HEK293 (cell line): ENCODE measurements around the gene FASTK.
A peak's percentile ranks its signal among the peaks of the same experiment; 100 is the strongest.

Source experiments
- HOXA7 ChIP-seq: sonication (generic); formaldehyde crosslinking; IDR thresholded peaks from 2 replicates; pipeline ENCODE4 v1.8.1; 2022; ENCODE audit warnings: missing genetic modification reagents, borderline replicate concordance
- HOXD13 ChIP-seq: sonication (generic); formaldehyde crosslinking; IDR thresholded peaks from 2 replicates; pipeline ENCODE4 v1.8.0; 2022; ENCODE audit warnings: missing genetic modification reagents, borderline replicate concordance
- KLF1 ChIP-seq: fragments of 450-650 bp; formaldehyde crosslinking; IDR thresholded peaks from 2 replicates; pipeline ENCODE4 v1.5.1; 2016; ENCODE audit warnings: missing biosample characterization, missing genetic modification characterization
- KLF16 ChIP-seq: fragments of 450-650 bp; formaldehyde crosslinking; IDR thresholded peaks from 2 replicates; pipeline ENCODE4 v1.5.1; 2017; ENCODE audit warnings: missing biosample characterization, missing genetic modification characterization
- SCRT2 ChIP-seq: fragments of 450-650 bp; formaldehyde crosslinking; IDR thresholded peaks from 2 replicates; pipeline ENCODE4 v1.5.1; 2016; ENCODE audit warnings: missing biosample characterization, missing genetic modification characterization
- WT1 ChIP-seq: fragments of 450-650 bp; formaldehyde crosslinking; IDR thresholded peaks from 2 replicates; pipeline ENCODE4 v1.5.1; 2016; ENCODE audit warnings: missing biosample characterization, missing genetic modification characterization
- ZFP41 ChIP-seq: fragments of 450-650 bp; formaldehyde crosslinking; IDR thresholded peaks from 2 replicates; pipeline ENCODE4 v1.5.1; 2016; ENCODE audit warnings: missing biosample characterization, missing genetic modification characterization, borderline replicate concordance
- ZNF112 ChIP-seq: fragments of 450-650 bp; formaldehyde crosslinking; IDR thresholded peaks from 2 replicates; pipeline ENCODE4 v1.5.0; 2017; ENCODE audit warnings: missing biosample characterization, missing genetic modification characterization
- ZNF121 ChIP-seq: fragments of 450-650 bp; formaldehyde crosslinking; IDR thresholded peaks from 2 replicates; pipeline ENCODE4 v1.5.1; 2016; ENCODE audit warnings: missing biosample characterization, missing genetic modification characterization
- ZNF133 ChIP-seq: fragments of 450-650 bp; formaldehyde crosslinking; IDR thresholded peaks from 2 replicates; pipeline ENCODE4 v1.5.1; 2016; ENCODE audit warnings: missing biosample characterization, missing genetic modification characterization
- ZNF146 ChIP-seq: fragments of 450-650 bp; formaldehyde crosslinking; IDR thresholded peaks from 2 replicates; pipeline ENCODE4 v1.5.1; 2016; ENCODE audit warnings: missing biosample characterization, missing genetic modification characterization
- ZNF24 ChIP-seq: fragments of 450-650 bp; formaldehyde crosslinking; IDR thresholded peaks from 2 replicates; pipeline ENCODE4 v1.5.1; 2016; ENCODE audit warnings: missing biosample characterization, missing genetic modification characterization
- ZNF433 ChIP-seq: fragments of 450-650 bp; formaldehyde crosslinking; IDR thresholded peaks from 2 replicates; pipeline ENCODE4 v1.5.1; 2016; ENCODE audit warnings: missing biosample characterization, missing genetic modification characterization, low read depth
- ZNF48 ChIP-seq: fragments of 450-650 bp; formaldehyde crosslinking; IDR thresholded peaks from 2 replicates; pipeline ENCODE4 v1.5.1; 2016; ENCODE audit warnings: missing biosample characterization, missing genetic modification characterization
- ZNF501 ChIP-seq: fragments of 450-650 bp; formaldehyde crosslinking; IDR thresholded peaks from 2 replicates; pipeline ENCODE4 v1.5.1; 2016; ENCODE audit warnings: missing biosample characterization, missing genetic modification characterization
- ZNF549 ChIP-seq: fragments of 450-650 bp; IDR thresholded peaks from 2 replicates; pipeline ENCODE4 v1.5.1; 2018; ENCODE audit warnings: missing biosample characterization, missing genetic modification characterization, mild to moderate bottlenecking, inconsistent platforms, moderate library complexity
- ZNF701 ChIP-seq: fragments of 450-650 bp; formaldehyde crosslinking; IDR thresholded peaks from 2 replicates; pipeline ENCODE4 v1.5.1; 2016; ENCODE audit warnings: missing biosample characterization, missing genetic modification characterization
- ZNF768 ChIP-seq: fragments of 450-650 bp; formaldehyde crosslinking; IDR thresholded peaks from 2 replicates; pipeline ENCODE4 v1.5.1; 2018; ENCODE audit warnings: missing biosample characterization, mild to moderate bottlenecking, missing genetic modification characterization
- ZNF785 ChIP-seq: fragments of 450-650 bp; formaldehyde crosslinking; IDR thresholded peaks from 2 replicates; pipeline ENCODE4 v1.5.1; 2016; ENCODE audit warnings: missing biosample characterization, missing genetic modification characterization
- ZNF830 ChIP-seq: fragments of 450-650 bp; IDR thresholded peaks from 2 replicates; pipeline ENCODE4 v1.5.0; 2018; ENCODE audit warnings: missing biosample characterization, missing genetic modification characterization, low read depth, mild to moderate bottlenecking, moderate library complexity
- ZNF837 ChIP-seq: fragments of 450-650 bp; formaldehyde crosslinking; IDR thresholded peaks from 2 replicates; pipeline ENCODE4 v1.5.1; 2016; ENCODE audit warnings: missing biosample characterization, missing genetic modification characterization
- ZSCAN16 ChIP-seq: fragments of 450-650 bp; formaldehyde crosslinking; IDR thresholded peaks from 2 replicates; pipeline ENCODE4 v1.5.1; 2016; ENCODE audit warnings: missing biosample characterization, missing genetic modification characterization
- ZSCAN23 ChIP-seq: fragments of 450-650 bp; formaldehyde crosslinking; IDR thresholded peaks from 2 replicates; pipeline ENCODE4 v1.5.1; 2016; ENCODE audit warnings: missing biosample characterization, missing genetic modification characterization
- ZSCAN30 ChIP-seq: fragments of 450-650 bp; IDR thresholded peaks from 2 replicates; pipeline ENCODE4 v1.5.1; 2018; ENCODE audit warnings: missing biosample characterization, mild to moderate bottlenecking, missing genetic modification characterization, moderate library complexity
- TF ChIP-seq, protein P1 (sequence below): fragments of 450-650 bp; formaldehyde crosslinking; conservative IDR thresholded peaks from 2 replicates; pipeline ENCODE4 v1.5.1; 2016; ENCODE audit warnings: low read depth, missing biosample characterization, missing genetic modification characterization
- TF ChIP-seq, protein P2 (sequence below): fragments of 450-650 bp; formaldehyde crosslinking; IDR thresholded peaks from 2 replicates; pipeline ENCODE4 v1.5.1; 2016; ENCODE audit warnings: missing biosample characterization, missing genetic modification characterization
- TF ChIP-seq, protein P3 (sequence below): fragments of 450-650 bp; formaldehyde crosslinking; IDR thresholded peaks from 2 replicates; pipeline ENCODE4 v1.5.1; 2016; ENCODE audit warnings: missing biosample characterization, missing genetic modification characterization, borderline replicate concordance
- TF ChIP-seq, protein P4 (sequence below): fragments of 450-650 bp; formaldehyde crosslinking; IDR thresholded peaks from 2 replicates; pipeline ENCODE4 v1.5.1; 2016; ENCODE audit warnings: missing biosample characterization, missing genetic modification characterization
- TF ChIP-seq, protein P5 (sequence below): fragments of 450-650 bp; formaldehyde crosslinking; IDR thresholded peaks from 2 replicates; pipeline ENCODE4 v1.5.1; 2016; ENCODE audit warnings: missing biosample characterization, missing genetic modification characterization, borderline replicate concordance

FASTK gene

DNA sequence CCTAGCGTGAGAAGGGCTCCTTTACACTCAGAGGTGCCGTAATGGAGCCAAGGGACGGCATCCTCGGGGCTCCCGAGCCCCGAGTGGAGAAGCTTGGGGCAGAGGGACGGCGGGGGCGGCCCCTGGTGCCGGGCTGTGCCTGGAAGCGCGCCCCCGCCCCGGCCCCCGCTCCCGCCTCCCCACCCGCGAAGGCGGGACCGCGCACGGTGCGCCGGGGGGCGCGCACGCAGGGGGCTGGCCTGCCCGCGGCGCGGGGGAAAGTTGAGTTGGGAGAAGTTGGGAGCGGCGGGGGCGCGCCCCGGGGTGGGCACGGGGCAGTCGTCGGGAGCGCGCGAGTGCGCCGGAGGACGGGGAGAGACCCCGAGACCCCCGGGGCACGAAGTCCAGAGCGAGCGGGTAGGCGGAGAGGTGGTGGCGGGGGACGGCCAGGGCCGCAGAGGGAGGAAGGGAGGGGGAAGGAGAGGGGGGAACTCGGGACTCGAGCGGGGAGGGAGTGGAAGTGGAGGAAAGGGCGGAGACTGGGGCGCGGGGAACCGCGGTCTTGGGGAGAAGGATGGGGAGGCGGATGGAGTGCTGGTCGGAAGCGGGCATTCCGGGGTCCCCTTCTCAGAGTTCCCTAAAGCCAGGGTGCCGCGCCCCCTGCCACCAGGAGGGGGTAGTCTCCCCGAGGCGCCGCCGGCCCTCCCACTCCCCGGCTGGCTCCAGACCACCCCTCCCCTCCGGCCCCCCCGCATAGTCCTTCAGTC lies 21.1 kb downstream of the FASTK start, which contains the start of gene SLC4A2 (continued):
- TF ChIP-seq, protein P1, sequence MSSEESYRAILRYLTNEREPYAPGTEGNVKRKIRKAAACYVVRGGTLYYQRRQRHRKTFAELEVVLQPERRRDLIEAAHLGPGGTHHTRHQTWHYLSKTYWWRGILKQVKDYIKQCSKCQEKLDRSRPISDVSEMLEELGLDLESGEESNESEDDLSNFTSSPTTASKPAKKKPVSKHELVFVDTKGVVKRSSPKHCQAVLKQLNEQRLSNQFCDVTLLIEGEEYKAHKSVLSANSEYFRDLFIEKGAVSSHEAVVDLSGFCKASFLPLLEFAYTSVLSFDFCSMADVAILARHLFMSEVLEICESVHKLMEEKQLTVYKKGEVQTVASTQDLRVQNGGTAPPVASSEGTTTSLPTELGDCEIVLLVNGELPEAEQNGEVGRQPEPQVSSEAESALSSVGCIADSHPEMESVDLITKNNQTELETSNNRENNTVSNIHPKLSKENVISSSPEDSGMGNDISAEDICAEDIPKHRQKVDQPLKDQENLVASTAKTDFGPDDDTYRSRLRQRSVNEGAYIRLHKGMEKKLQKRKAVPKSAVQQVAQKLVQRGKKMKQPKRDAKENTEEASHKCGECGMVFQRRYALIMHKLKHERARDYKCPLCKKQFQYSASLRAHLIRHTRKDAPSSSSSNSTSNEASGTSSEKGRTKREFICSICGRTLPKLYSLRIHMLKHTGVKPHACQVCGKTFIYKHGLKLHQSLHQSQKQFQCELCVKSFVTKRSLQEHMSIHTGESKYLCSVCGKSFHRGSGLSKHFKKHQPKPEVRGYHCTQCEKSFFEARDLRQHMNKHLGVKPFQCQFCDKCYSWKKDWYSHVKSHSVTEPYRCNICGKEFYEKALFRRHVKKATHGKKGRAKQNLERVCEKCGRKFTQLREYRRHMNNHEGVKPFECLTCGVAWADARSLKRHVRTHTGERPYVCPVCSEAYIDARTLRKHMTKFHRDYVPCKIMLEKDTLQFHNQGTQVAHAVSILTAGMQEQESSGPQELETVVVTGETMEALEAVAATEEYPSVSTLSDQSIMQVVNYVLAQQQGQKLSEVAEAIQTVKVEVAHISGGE (tag by site-specific recombination) = peak; percentile 66
- TF ChIP-seq ZNF24 (tag by site-specific recombination) (peak; percentile 46; the same call in 1 of the 2 replicates), ZNF785 (tag by site-specific recombination) (no peak), ZNF549 (tag by site-specific recombination) (no peak), ZNF121 (tag by site-specific recombination) (no peak), ZNF837 (tag by site-specific recombination) (no peak), HOXD13 (CRISPR knock-in tag) (no peak), ZNF146 (tag by site-specific recombination) (no peak), ZNF433 (no peak), ZNF48 (no peak), WT1 (tag by site-specific recombination) (peak; percentile 65), ZNF830 (tag by site-specific recombination) (no peak), ZSCAN16 (tag by site-specific recombination) (no peak), ZNF112 (no peak), ZNF133 (tag by site-specific recombination) (no peak), ZNF768 (tag by site-specific recombination) (no peak), ZSCAN30 (tag by site-specific recombination) (peak; percentile 43; the same call in 1 of the 2 replicates), SCRT2 (tag by site-specific recombination) (no peak), KLF1 (tag by site-specific recombination) (peak; percentile 59), KLF16 (tag by site-specific recombination) (peak; percentile 73; the same call in 1 of the 2 replicates), ZNF701 (tag by site-specific recombination) (no peak), ZSCAN23 (tag by site-specific recombination) (no peak), HOXA7 (CRISPR knock-in tag) (no peak), ZNF501 (no peak; the same call in 1 of the 2 replicates), ZFP41 (tag by site-specific recombination) (no peak)
- TF ChIP-seq, protein P2, sequence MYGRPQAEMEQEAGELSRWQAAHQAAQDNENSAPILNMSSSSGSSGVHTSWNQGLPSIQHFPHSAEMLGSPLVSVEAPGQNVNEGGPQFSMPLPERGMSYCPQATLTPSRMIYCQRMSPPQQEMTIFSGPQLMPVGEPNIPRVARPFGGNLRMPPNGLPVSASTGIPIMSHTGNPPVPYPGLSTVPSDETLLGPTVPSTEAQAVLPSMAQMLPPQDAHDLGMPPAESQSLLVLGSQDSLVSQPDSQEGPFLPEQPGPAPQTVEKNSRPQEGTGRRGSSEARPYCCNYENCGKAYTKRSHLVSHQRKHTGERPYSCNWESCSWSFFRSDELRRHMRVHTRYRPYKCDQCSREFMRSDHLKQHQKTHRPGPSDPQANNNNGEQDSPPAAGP = no peak
- TF ChIP-seq, protein P3, sequence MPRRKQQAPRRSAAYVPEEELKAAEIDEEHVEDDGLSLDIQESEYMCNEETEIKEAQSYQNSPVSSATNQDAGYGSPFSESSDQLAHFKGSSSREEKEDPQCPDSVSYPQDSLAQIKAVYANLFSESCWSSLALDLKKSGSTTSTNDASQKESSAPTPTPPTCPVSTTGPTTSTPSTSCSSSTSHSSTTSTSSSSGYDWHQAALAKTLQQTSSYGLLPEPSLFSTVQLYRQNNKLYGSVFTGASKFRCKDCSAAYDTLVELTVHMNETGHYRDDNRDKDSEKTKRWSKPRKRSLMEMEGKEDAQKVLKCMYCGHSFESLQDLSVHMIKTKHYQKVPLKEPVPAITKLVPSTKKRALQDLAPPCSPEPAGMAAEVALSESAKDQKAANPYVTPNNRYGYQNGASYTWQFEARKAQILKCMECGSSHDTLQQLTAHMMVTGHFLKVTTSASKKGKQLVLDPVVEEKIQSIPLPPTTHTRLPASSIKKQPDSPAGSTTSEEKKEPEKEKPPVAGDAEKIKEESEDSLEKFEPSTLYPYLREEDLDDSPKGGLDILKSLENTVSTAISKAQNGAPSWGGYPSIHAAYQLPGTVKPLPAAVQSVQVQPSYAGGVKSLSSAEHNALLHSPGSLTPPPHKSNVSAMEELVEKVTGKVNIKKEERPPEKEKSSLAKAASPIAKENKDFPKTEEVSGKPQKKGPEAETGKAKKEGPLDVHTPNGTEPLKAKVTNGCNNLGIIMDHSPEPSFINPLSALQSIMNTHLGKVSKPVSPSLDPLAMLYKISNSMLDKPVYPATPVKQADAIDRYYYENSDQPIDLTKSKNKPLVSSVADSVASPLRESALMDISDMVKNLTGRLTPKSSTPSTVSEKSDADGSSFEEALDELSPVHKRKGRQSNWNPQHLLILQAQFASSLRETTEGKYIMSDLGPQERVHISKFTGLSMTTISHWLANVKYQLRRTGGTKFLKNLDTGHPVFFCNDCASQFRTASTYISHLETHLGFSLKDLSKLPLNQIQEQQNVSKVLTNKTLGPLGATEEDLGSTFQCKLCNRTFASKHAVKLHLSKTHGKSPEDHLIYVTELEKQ (tag by site-specific recombination) = no peak; the same call in 1 of the 2 replicates
- TF ChIP-seq, protein P4, sequence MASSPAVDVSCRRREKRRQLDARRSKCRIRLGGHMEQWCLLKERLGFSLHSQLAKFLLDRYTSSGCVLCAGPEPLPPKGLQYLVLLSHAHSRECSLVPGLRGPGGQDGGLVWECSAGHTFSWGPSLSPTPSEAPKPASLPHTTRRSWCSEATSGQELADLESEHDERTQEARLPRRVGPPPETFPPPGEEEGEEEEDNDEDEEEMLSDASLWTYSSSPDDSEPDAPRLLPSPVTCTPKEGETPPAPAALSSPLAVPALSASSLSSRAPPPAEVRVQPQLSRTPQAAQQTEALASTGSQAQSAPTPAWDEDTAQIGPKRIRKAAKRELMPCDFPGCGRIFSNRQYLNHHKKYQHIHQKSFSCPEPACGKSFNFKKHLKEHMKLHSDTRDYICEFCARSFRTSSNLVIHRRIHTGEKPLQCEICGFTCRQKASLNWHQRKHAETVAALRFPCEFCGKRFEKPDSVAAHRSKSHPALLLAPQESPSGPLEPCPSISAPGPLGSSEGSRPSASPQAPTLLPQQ (tag by site-specific recombination) = no peak; the same call in 1 of the 2 replicates
- TF ChIP-seq, protein P5, sequence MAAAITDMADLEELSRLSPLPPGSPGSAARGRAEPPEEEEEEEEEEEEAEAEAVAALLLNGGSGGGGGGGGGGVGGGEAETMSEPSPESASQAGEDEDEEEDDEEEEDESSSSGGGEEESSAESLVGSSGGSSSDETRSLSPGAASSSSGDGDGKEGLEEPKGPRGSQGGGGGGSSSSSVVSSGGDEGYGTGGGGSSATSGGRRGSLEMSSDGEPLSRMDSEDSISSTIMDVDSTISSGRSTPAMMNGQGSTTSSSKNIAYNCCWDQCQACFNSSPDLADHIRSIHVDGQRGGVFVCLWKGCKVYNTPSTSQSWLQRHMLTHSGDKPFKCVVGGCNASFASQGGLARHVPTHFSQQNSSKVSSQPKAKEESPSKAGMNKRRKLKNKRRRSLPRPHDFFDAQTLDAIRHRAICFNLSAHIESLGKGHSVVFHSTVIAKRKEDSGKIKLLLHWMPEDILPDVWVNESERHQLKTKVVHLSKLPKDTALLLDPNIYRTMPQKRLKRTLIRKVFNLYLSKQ = no peak
